ENCODE results near the gene ABCF3.

- no peak for TF ChIP-seq CTCF (IDR thresholded peaks at IDR 0.05)
- TF ChIP-seq POLR2A (IDR thresholded peaks at IDR 0.05) = no peak
Measured at GRCh38 chr3:184189421-184189820, 3.4 kb downstream of the ABCF3 start.

Measured in prostate gland (tissue), 2 donors.